H9 (cell line): ENCODE results near the gene PTPN11. TPM values are rescaled to one million over a fixed set of nuclear protein-coding genes. Genes with fewer than 3 reads are reported as not detected.
A peak's percentile ranks its signal among the peaks of the same experiment; 100 is the strongest.

Experiments used
- DNase-seq: peaks from one replicate; pipeline ENCODE4 v3.0.0-alpha.2; 2017
- H2AFZ ChIP-seq: one replicate; pipeline ENCODE4 v1.6.1; 2013; ENCODE audit warnings: mild to moderate bottlenecking, low read length, control low read depth, moderate library complexity
- H2AK5ac ChIP-seq: 2 replicates; pipeline ENCODE4 v1.6.1; 2013; ENCODE audit warnings: low read length, control low read depth, mixed read lengths; ENCODE audit not compliant: insufficient read length
- H2BK120ac ChIP-seq: one replicate; pipeline ENCODE4 v1.6.1; 2013; ENCODE audit warnings: low read depth, mild to moderate bottlenecking, low read length, control low read depth, inconsistent platforms; ENCODE audit not compliant: poor library complexity, severe bottlenecking
- H2BK12ac ChIP-seq: 2 replicates; pipeline ENCODE4 v1.6.1; 2013; ENCODE audit warnings: low read length, control low read depth, mixed read lengths, low read depth; ENCODE audit not compliant: insufficient read length
- H2BK15ac ChIP-seq: 2 replicates; pipeline ENCODE4 v1.6.1; 2013; ENCODE audit warnings: low read depth, low read length, control low read depth
- H2BK20ac ChIP-seq: one replicate; pipeline ENCODE4 v1.6.1; 2013; ENCODE audit warnings: low read depth, mild to moderate bottlenecking, low read length, control low read depth, inconsistent platforms; ENCODE audit not compliant: poor library complexity, severe bottlenecking
- H2BK5ac ChIP-seq: 2 replicates; pipeline ENCODE4 v1.6.1; 2013; ENCODE audit warnings: low read length, control low read depth, mixed read lengths; ENCODE audit not compliant: insufficient read length
- H3K14ac ChIP-seq: 2 replicates; pipeline ENCODE4 v1.6.1; 2013; ENCODE audit warnings: low read length, control low read depth; ENCODE audit not compliant: insufficient read depth
- H3K18ac ChIP-seq: 2 replicates; pipeline ENCODE4 v1.6.1; 2013; ENCODE audit warnings: low read depth, mild to moderate bottlenecking, mixed read lengths, low read length, control low read depth; ENCODE audit not compliant: insufficient read length
- H3K23ac ChIP-seq: 2 replicates; pipeline ENCODE4 v1.6.1; 2013; ENCODE audit warnings: low read length, control low read depth, mixed read lengths, low read depth; ENCODE audit not compliant: insufficient read length
- H3K23me2 ChIP-seq: 2 replicates; pipeline ENCODE4 v1.6.1; 2013; ENCODE audit warnings: low read depth, mild to moderate bottlenecking, mixed read lengths, low read length, control low read depth; ENCODE audit not compliant: insufficient read length, poor library complexity, severe bottlenecking
- H3K27ac ChIP-seq: 2 replicates; pipeline ENCODE4 v1.5.1; 2013; ENCODE audit warnings: low read length, control low read depth, mixed read lengths, low read depth; ENCODE audit not compliant: insufficient read length
- H3K27me3 ChIP-seq: 2 replicates; pipeline ENCODE4 v1.6.1; 2013; ENCODE audit warnings: low read length, control low read depth, inconsistent platforms; ENCODE audit not compliant: insufficient read depth
- H3K4ac ChIP-seq: 2 replicates; pipeline ENCODE4 v1.6.1; 2013; ENCODE audit warnings: low read depth, mild to moderate bottlenecking, control low read depth, inconsistent platforms, low read length, moderate library complexity
- H3K4me1 ChIP-seq: 2 replicates; pipeline ENCODE4 v1.6.1; 2013; ENCODE audit warnings: low read length, control low read depth, inconsistent platforms; ENCODE audit not compliant: insufficient read depth
- H3K4me2 ChIP-seq: 2 replicates; pipeline ENCODE4 v1.6.1; 2013; ENCODE audit warnings: low read length, control low read depth, mixed read lengths; ENCODE audit not compliant: insufficient read length, insufficient read depth
- H3K56ac ChIP-seq: 2 replicates; pipeline ENCODE4 v1.6.1; 2013; ENCODE audit warnings: low read depth, mild to moderate bottlenecking, mixed read lengths, low read length, control low read depth; ENCODE audit not compliant: insufficient read length
- H3K79me1 ChIP-seq: 2 replicates; pipeline ENCODE4 v1.6.1; 2013; ENCODE audit warnings: low read depth, mild to moderate bottlenecking, moderate library complexity, low read length, control low read depth, inconsistent platforms; ENCODE audit not compliant: insufficient read depth, poor library complexity, severe bottlenecking
- H3K79me2 ChIP-seq: 2 replicates; pipeline ENCODE4 v1.6.1; 2013; ENCODE audit warnings: low read length, control low read depth, inconsistent platforms; ENCODE audit not compliant: insufficient read depth
- H3K9ac ChIP-seq: 2 replicates; pipeline ENCODE4 v1.6.1; 2013; ENCODE audit warnings: low read length, control low read depth, mixed read lengths; ENCODE audit not compliant: insufficient read length; ENCODE audit errors: extremely low read depth
- H3K9me3 ChIP-seq: one replicate; pipeline ENCODE4 v1.6.1; 2013; ENCODE audit warnings: low read depth, low read length, inconsistent platforms; ENCODE audit not compliant: control insufficient read depth
- H3T11ph ChIP-seq: one replicate; pipeline ENCODE4 v1.6.1; 2013; ENCODE audit warnings: mild to moderate bottlenecking, low read length, control low read depth, inconsistent platforms
- H4K20me1 ChIP-seq: one replicate; pipeline ENCODE4 v1.6.1; 2013; ENCODE audit not compliant: control insufficient read depth, insufficient read length, insufficient read depth
- H4K5ac ChIP-seq: 2 replicates; pipeline ENCODE4 v1.6.1; 2013; ENCODE audit warnings: low read depth, mild to moderate bottlenecking, mixed read lengths, low read length, control low read depth; ENCODE audit not compliant: insufficient read length
- H4K8ac ChIP-seq: replicated peaks from 2 replicates; pipeline ENCODE4 v1.6.1; 2013; ENCODE audit warnings: low read length, control low read depth, mixed read lengths, low read depth; ENCODE audit not compliant: insufficient read length
- H4K91ac ChIP-seq: 2 replicates; pipeline ENCODE4 v1.6.1; 2013; ENCODE audit warnings: low read depth, mild to moderate bottlenecking, moderate library complexity, mixed read lengths, low read length, control low read depth; ENCODE audit not compliant: insufficient read length
- H3K27ac Mint-ChIP-seq, 3 experiments: 2 replicates in 2 of 3; 3 replicates in 1 of 3; pipeline ENCODE4 v1.8.0; 2020 to 2021; ENCODE audit warnings: mixed read lengths in 3 of 3, mild to moderate bottlenecking in 1 of 3, moderate library complexity in 1 of 3
- H3K27me3 Mint-ChIP-seq: 2 replicates; pipeline ENCODE4 v1.8.0; 2021; ENCODE audit warnings: low read depth, mild to moderate bottlenecking, moderate library complexity, mixed read lengths
- H3K36me3 Mint-ChIP-seq, 3 experiments: 2 replicates in 2 of 3; 3 replicates in 1 of 3; pipeline ENCODE4 v1.8.0; 2020 to 2021; ENCODE audit warnings: low read depth in 3 of 3, mixed read lengths in 3 of 3; ENCODE audit not compliant: insufficient read depth in 1 of 3
- H3K4me1 Mint-ChIP-seq, 2 experiments: 2 replicates each; pipeline ENCODE4 v1.8.0; 2020; ENCODE audit warnings: mixed read lengths in 2 of 2
- H3K4me3 Mint-ChIP-seq, 2 experiments: 2 replicates in 1 of 2; 3 replicates in 1 of 2; pipeline ENCODE4 v1.8.0; 2020 to 2021; ENCODE audit warnings: mild to moderate bottlenecking in 2 of 2, mixed read lengths in 2 of 2, moderate library complexity in 1 of 2
- H3K9me3 Mint-ChIP-seq, 2 experiments: 2 replicates in 1 of 2; 3 replicates in 1 of 2; pipeline ENCODE4 v1.8.0; 2020; ENCODE audit warnings: mild to moderate bottlenecking in 2 of 2, mixed read lengths in 2 of 2, moderate library complexity in 1 of 2
- WGBS: extraction: QIAGEN DNeasy Blood & Tissue Kit; methylation state at CpG from one replicate; pipeline ENCODE4 v1.1.7; 2013; ENCODE audit warnings: missing lambda C conversion rate, low lambda C conversion rate, mixed read lengths; ENCODE audit not compliant: insufficient read length; ENCODE audit errors: extremely low coverage; 5-methylcytosine and 5-hydroxymethylcytosine counted together
- total RNA-seq: library from RNA; stranded (reverse); gene quantifications from 2 replicates; pipeline ENCODE4 v1.2.1, GENCODE V29; 2021
- TF ChIP-seq, protein P1 (sequence below): fragments of 200-600 bp; sonication (generic); conservative IDR thresholded peaks from 3 replicates; pipeline ENCODE4 v1.8.0; 2021; ENCODE audit warnings: antibody characterized with exemption, mild to moderate bottlenecking

PTPN11 gene
- total RNA-seq, 1 experiment from 2014 or later: 112 TPM

DNA sequence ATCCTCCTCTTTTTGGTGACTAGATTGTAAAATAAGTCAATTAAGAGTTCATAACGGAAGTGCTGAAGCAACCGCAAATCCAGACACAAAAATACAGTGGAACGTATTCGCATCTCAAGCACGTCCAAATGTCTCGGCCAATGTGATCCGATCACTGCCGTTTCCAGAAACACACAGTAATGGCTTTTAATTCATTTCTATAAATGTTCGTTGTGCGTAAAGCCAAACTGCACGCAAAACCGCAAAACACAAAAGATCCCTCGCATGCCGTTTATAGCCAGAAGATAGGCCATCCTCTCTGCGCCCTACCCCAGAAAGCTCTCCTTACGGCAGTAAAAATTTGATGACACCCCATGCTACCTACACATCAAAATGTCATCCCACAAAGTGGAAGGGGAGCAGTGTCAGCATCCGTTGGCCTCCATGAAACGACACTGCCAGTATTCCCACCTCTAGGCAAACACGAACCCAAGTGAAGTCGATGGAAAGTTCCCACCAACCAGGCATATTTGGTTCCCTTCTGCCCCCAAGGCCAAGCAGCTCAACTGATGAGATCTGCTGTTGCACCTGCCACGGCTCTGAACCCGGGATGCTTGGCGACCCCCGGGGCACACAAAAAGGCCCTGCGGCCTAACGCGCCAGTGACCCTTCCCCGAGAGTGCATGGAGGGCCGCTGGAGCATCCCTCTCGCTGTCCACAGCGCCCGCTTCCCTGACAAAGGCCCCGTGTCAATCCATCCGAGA, 37.9 kb upstream of the PTPN11 start:
- Histone ChIP-seq H3K4me2 (peak overlapping the region; percentile 78), H2BK120ac (no peak overlapping the region), H2AFZ (no peak overlapping the region), H3K9ac (peak overlapping the region; percentile 42), H4K5ac (no peak overlapping the region), H4K8ac (no peak overlapping the region), H2AK5ac (no peak overlapping the region), H3K27ac (no peak overlapping the region), H3K18ac (no peak overlapping the region), H2BK5ac (no peak overlapping the region), H4K91ac (no peak overlapping the region), H2BK20ac (no peak overlapping the region), H2BK15ac (no peak overlapping the region), H3K79me2 (peaks cover 7% of the 10 kb centered on the region; the same call in 1 of the 2 replicates), H3K27me3 (no peaks in the 10 kb centered on the region), H3K4ac (no peak overlapping the region), H3K56ac (no peak overlapping the region), H3K23ac (no peak overlapping the region), H3K9me3 (no peaks in the 10 kb centered on the region), H3K14ac (no peak overlapping the region), H2BK12ac (no peak overlapping the region), H3K23me2 (no peaks in the 10 kb centered on the region), H3K79me1 (peaks cover 5% of the 10 kb centered on the region), H3T11ph (no peak overlapping the region), H3K4me1 (no peaks in the 10 kb centered on the region), H4K20me1 (no peaks in the 10 kb centered on the region)
- Mint-ChIP-seq H3K27ac (peak overlapping the region in 2 of 3 experiments; percentile 83 to 94; a peak in 5 of 7 replicates), H3K4me1 (peaks cover 13% of the 10 kb centered on the region in 2 experiments), H3K4me3 (peak overlapping the region; percentile 95 to 99), H3K36me3 (peaks cover 0 to 6% (median 4%) of the 10 kb centered on the region in 3 experiments; a peak in 4 of 7 replicates), H3K27me3 (no peaks in the 10 kb centered on the region; the same call in 1 of the 2 replicates), H3K9me3 (peaks cover 0 to 4% of the 10 kb centered on the region in 2 experiments; a peak in 2 of 5 replicates)
- WGBS: no CpG with 5 or more reads among the region's 34 CpGs
- DNase-seq: peak; percentile 51
- TF ChIP-seq, protein P1, sequence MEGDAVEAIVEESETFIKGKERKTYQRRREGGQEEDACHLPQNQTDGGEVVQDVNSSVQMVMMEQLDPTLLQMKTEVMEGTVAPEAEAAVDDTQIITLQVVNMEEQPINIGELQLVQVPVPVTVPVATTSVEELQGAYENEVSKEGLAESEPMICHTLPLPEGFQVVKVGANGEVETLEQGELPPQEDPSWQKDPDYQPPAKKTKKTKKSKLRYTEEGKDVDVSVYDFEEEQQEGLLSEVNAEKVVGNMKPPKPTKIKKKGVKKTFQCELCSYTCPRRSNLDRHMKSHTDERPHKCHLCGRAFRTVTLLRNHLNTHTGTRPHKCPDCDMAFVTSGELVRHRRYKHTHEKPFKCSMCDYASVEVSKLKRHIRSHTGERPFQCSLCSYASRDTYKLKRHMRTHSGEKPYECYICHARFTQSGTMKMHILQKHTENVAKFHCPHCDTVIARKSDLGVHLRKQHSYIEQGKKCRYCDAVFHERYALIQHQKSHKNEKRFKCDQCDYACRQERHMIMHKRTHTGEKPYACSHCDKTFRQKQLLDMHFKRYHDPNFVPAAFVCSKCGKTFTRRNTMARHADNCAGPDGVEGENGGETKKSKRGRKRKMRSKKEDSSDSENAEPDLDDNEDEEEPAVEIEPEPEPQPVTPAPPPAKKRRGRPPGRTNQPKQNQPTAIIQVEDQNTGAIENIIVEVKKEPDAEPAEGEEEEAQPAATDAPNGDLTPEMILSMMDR: no peak
